ENCODE measurements around the gene ACTRT2.
A peak's percentile ranks its signal among the peaks of the same experiment; 100 is the strongest.

Gene ACTRT2

DNA sequence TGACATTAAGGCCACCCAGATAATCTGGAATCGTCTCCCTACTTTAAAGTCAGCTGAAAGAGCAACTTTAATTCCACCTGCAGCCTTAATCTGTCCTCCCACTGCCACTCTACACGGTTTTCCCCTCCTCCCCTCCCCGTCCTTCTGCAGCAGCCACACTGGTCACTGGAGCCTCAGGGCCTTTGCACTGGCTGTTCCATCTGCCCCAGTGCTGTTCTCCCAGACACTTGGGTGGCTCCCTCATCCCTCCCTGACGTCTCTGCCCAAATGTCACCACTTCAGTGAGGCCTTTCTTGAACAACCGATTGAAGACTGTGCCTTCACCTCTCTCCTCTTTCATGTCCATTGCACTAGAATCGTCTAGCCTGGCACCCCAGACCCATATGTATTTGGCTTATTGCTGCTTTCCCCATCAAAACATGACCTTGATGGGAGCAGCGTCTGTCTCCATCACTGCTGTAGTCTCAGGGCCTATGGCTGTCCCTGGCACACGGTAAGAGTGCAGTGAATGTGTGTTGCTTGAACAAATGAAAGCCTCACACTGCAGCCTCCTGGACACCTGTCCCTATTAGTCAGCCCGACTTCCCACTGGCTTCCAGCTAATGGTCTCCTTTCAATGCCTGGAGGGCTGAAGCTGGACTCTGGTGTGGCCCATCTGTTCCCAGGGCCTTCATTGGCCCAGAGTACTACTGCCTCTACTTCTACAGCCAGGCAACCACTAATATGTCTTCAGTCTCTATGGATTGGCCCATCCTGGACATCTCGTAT, 37.2 kb downstream of the ACTRT2 start:
- H3K4me3 Mint-ChIP-seq = no peak overlapping the region
- H3K9me3 Mint-ChIP-seq = no peaks in the 10 kb centered on the region
- no peaks in the 10 kb centered on the region for H3K4me1 Mint-ChIP-seq
- H3K36me3 Mint-ChIP-seq = no peaks in the 10 kb centered on the region
- no peak overlapping the region for H3K27ac Mint-ChIP-seq
- no peak for ATAC-seq
- peaks cover 25% of the 10 kb centered on the region for H3K27me3 Mint-ChIP-seq

DNA sequence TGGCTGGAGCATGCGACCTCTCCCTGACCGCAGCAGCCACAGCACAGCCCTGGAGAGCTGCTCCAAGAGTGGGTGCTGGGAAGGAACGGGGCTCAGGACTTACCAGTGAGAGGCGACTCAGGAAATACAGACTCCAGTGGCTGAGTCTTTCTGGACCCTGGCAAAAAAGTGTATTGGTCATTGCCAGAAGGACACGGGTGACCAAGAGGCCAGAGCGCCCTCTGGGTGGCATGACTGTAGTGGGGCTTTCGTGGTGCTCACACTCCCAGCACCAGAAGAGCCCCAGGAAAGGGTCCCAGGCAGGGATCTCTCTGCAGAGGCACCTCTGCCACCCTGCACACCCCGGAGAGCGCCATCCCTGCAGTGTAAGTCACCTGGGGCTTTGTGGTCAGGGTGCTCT, 38.9 kb downstream of the ACTRT2 start:
- no peak for ATAC-seq
- Mint-ChIP-seq H3K4me3 (no peak overlapping the region), H3K27me3 (peaks cover 20% of the 10 kb centered on the region), H3K36me3 (no peaks in the 10 kb centered on the region), H3K9me3 (no peaks in the 10 kb centered on the region), H3K27ac (no peak overlapping the region), H3K4me1 (no peaks in the 10 kb centered on the region)

DNA sequence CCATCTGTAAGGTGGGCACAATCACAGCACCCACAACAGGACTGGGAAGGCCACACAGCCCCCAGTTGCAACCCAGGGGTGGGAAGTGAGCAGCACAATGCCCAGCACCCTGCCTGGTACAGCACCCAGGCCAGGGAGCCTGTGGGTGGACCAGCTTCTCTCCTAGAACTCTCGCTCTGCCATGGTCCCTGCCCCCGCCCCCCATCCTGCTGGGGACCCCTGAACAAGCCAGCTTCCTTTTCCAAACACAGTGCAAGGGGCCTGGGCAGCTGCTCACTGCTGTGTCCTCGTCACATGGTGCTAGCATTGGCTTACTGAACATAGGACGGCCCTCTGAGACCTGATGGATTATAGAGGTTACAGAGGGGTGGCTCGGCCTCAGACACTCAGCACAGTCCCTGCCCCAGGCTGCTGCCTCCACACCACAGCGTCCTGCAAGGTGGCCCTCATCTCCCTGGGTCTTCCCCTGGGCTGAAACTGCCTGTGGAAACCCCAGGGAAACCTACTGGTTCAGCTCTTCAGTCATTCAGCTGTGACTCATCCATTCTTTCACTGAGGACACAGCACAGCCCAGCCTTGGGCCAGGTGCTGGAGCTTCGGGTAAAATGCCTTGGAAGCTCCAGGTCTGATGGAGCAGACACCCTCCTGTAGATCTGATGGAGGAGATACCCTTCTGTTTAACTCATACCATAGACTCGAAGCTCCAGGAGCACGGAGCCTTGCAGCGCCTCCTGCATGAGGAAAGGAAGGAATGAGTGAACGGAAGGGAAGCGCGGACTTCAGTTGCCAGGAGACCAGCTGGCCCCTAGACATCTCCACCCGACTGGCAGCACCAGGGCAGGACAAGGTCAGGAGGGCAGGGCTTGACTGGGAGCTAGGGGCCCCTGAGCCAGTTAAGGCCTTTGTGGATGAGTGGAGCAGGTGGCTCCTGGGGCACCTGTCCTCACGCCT, 39.6 kb downstream of the ACTRT2 start:
- Mint-ChIP-seq H3K4me1 (no peaks in the 10 kb centered on the region), H3K9me3 (no peaks in the 10 kb centered on the region)
- no peak for ATAC-seq

DNA sequence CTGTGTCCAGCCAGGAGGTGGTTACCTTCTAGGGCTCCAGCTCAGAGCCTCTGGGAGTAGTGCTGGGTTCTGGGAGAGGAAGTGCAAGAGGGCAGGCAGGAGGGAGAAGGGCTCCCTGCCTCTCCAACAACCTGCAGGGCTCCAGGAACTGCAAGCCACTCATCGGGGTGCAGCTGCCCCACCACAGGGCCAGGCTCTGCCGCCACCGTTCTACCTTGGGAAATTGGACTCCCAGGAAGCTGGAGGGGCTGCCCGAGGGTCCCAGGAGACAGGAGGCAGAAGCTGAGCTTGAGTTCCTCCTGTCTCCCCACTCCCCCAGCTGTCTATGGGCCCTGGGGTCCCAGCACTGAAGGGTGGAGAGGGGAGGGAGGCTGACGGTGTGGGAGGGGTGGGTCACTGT, 40.3 kb downstream of the ACTRT2 start:
- Mint-ChIP-seq H3K36me3 (no peaks in the 10 kb centered on the region), H3K27ac (no peak overlapping the region), H3K4me3 (no peak overlapping the region), H3K4me1 (no peaks in the 10 kb centered on the region), H3K27me3 (peaks cover 32% of the 10 kb centered on the region), H3K9me3 (no peaks in the 10 kb centered on the region)
- no peak for ATAC-seq

More for the DNA sequence above, 39.6 kb downstream of the ACTRT2 start:
- H3K4me3 Mint-ChIP-seq = no peak overlapping the region
- H3K36me3 Mint-ChIP-seq = no peaks in the 10 kb centered on the region
- H3K27ac Mint-ChIP-seq = no peak overlapping the region
- H3K27me3 Mint-ChIP-seq = peaks cover 25% of the 10 kb centered on the region

DNA sequence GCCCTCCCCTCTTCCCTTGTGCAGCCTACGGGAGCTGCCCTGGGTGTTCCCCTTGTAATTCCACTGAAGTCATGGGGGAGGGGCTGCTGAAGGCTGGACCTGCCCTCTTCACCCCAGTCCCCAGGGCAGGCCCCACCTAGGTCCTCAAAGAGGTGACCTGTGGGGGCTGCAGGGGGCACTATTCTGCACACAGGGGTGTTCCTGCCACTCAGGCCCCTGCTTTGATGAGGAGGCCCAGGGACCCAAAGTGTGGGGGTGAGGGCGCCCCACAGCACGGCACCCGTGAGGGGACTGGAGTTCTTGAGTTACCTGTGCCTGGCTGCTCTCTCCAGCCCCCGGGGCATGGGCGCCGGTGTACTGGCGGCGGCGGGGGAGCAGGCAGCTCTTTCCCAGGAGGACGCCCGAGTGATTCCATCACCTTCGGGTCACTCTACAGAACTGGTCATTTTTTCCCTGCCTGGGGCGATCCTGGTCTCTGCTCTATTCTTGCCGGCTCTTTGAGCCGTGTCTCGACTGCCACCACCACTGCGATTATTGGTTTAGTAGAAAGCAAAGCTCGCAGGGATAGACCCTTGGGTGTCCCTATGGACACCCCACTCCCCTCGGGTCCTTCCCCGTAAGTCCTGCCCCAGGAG, 40.8 kb downstream of the ACTRT2 start:
- peaks cover 36% of the 10 kb centered on the region for H3K27me3 Mint-ChIP-seq

DNA sequence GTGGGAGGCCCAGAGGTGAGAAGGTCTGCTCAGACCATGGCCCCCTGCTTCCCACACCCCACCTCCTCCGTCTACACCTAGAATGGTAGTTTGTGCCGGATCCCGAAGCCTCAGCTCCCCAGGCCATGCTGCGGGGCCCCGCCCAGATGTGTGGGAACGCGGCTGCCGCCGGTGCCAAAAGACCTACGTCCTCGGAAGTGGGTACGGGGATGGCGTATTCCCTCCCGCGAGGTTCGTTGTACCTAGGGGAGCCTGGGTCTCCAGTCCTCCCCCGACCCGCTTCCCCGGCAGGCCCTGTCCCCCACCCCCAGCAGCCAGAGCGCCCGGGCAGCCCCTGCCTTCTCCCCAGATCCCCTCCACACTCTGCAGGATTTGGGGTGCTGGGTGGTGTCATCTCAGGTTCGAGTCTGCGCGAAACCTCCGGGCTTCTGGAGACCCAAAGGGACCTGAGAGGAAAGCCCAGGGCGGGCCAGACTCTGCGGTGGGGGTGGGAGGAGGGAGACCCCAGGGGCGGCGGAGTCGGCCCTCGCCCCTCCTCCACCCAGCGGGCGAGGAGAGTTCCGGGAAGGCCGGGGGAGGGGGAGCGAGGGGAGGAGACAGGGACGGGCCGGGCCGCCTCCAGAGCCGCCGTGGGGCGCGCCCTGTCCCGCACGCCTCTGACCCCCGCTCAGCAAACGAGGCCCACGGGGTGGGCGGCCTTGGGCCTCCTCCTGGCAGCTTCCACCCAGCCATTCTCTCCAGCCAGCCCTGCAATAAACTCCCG, 41.5 kb downstream of the ACTRT2 start:
- Mint-ChIP-seq H3K9me3 (no peaks in the 10 kb centered on the region), H3K27ac (no peak overlapping the region), H3K27me3 (peaks cover 43% of the 10 kb centered on the region), H3K36me3 (no peaks in the 10 kb centered on the region), H3K4me1 (no peaks in the 10 kb centered on the region), H3K4me3 (no peak overlapping the region)
- peak; percentile 35 for ATAC-seq

More for the DNA sequence above, 40.8 kb downstream of the ACTRT2 start:
- Mint-ChIP-seq H3K36me3 (no peaks in the 10 kb centered on the region), H3K27ac (no peak overlapping the region), H3K9me3 (no peaks in the 10 kb centered on the region), H3K4me3 (no peak overlapping the region), H3K4me1 (no peaks in the 10 kb centered on the region)
- ATAC-seq = peak; percentile 10

DNA sequence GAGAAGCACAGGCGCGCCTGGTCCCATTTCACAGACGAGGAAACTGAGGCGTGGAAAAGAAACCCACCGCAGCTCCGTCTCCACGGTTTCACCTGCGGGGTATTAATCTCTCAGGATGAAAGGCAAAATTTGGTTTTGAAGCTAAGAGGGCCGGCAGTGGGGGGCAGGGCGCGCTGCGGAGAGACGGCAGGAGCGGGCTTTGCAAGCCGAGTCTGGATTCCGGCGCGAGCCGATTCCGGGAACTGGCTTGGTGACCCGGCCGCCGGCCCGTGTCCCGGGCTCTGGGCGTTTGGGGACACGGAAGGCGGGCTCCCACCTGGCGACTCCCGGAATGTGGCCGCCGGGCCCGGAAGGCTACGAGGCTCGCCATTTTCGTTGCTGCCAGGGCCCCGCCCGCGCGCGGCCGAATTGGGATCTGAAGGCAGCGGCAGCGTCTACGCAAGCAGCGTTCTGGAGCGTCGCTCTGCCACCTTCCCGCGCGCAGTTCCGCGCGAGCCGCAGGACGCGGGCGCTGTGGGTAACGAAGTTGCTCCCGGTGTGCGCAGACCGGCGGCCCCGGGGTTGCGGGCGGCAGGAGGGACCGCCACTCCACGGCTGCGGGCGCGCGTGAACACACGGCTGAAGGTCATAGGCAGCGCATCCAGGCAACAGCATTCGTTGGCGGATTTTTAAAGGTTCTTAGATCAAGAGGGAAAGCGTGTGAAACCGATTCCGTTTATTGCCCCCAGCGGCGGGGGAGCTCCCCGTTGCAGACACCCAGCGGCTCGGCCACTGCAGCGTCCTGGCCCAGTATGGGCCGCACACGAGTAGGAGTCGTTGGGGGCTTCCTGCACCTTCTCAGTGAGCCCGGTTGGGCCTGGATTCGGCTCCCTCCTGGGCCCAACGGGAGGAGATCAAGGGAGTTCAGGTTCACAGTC, 42.4 kb downstream of the ACTRT2 start:
- no peaks in the 10 kb centered on the region for H3K36me3 Mint-ChIP-seq
- no peak for ATAC-seq
- no peak overlapping the region for H3K4me3 Mint-ChIP-seq
- H3K9me3 Mint-ChIP-seq = no peaks in the 10 kb centered on the region
- peaks cover 43% of the 10 kb centered on the region for H3K27me3 Mint-ChIP-seq
- H3K27ac Mint-ChIP-seq = no peak overlapping the region
- no peaks in the 10 kb centered on the region for H3K4me1 Mint-ChIP-seq

DNA sequence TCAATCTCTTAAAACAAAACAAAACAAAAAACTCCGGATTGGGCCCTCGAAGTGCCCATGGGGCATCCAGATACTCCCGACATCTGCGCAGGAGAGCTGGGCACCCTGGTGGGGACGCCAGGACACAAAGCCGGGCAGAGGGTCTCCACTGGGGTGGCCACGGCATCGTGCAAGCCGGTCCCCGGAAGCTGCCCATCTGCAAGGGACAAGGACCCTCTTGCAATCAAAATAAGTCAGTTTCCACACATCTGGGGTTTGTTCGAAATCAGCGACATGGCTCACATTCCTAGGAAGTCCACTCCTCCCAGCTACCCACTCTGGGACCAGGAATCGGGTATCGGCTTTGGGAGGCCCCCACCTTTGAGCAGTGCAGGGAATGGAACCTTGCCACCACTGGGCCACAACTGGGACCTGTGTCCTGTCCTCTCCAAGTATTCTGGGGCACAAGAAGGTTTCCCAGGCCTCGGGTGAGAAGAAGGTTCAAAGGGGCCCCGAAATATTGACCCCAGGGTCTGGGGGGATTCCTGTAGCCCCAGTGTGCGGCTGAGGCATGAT, 43.1 kb downstream of the ACTRT2 start:
- no peaks in the 10 kb centered on the region for H3K4me1 Mint-ChIP-seq
- H3K27ac Mint-ChIP-seq = no peak overlapping the region
- H3K4me3 Mint-ChIP-seq = no peak overlapping the region
- no peaks in the 10 kb centered on the region for H3K36me3 Mint-ChIP-seq
- H3K9me3 Mint-ChIP-seq = no peaks in the 10 kb centered on the region
- H3K27me3 Mint-ChIP-seq = peaks cover 48% of the 10 kb centered on the region
- no peak for ATAC-seq

DNA sequence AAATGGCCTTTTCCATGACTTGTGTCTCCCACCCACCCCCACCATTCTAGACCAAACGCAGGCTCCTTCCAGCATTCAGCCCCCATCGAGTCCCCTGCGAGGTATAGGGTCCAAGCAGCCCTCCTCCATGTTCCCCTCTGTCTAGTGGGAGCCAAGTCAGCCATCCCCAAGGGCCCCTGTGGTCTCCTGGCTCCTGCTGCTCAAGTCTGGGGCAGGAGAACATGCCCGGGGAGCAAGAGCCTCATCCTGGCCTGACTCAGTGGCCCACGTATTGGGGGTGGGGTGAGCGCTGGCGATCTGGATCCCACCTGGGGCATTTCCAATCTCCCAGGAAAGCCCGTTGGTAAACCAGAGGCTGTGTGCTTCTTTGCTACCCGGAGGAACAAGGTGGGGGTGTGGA, 43.6 kb downstream of the ACTRT2 start:
- Mint-ChIP-seq H3K27me3 (peaks cover 48% of the 10 kb centered on the region), H3K36me3 (no peaks in the 10 kb centered on the region), H3K9me3 (no peaks in the 10 kb centered on the region), H3K27ac (no peak overlapping the region), H3K4me3 (no peak overlapping the region), H3K4me1 (no peaks in the 10 kb centered on the region)
- ATAC-seq = no peak

DNA sequence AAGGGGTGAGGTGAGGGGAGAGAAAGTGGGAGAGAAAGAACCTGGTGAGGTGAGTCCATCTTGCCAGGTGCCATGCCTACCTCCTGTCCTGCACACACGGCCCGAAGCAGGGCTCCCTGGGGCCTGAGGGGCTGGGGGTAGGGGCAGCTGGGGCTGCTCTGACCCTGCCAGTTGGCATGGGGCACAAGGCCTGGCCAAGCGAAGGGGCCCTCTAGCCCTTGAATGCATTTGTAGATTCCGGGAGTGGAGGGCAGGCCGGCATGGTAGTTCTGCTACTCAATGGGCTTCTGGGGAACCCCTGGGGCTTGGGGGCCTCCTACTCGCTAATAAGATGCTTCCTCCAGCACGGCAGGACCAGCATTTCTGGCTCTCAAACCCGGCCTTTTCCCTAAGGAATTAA, 44.1 kb downstream of the ACTRT2 start:
- Mint-ChIP-seq H3K27me3 (peaks cover 48% of the 10 kb centered on the region), H3K9me3 (no peaks in the 10 kb centered on the region), H3K4me3 (no peak overlapping the region), H3K4me1 (no peaks in the 10 kb centered on the region), H3K36me3 (no peaks in the 10 kb centered on the region), H3K27ac (no peak overlapping the region)
- ATAC-seq = no peak

DNA sequence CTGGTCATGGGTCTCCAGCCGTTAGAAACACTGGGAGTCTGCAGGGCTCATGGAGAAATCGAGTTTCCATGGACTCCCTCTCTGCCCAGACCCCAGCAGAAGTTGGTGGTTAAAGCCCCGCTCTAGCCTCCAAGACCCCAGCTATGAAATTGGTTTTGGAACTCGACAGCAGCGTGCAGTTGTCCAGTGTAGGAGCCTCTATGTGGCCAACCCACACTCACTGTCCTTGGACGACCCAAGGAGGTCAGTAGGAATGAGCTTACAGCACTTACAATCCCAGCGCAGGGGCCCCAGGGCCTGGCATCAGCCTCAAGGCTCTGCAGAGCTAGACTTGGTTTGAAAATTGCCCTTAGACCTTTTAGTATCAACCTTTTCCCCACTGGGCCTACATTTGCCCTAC, 44.5 kb downstream of the ACTRT2 start:
- H3K4me1 Mint-ChIP-seq = no peaks in the 10 kb centered on the region
- peaks cover 45% of the 10 kb centered on the region for H3K27me3 Mint-ChIP-seq
- no peaks in the 10 kb centered on the region for H3K9me3 Mint-ChIP-seq
- no peak for ATAC-seq
- no peak overlapping the region for H3K4me3 Mint-ChIP-seq
- H3K27ac Mint-ChIP-seq = no peak overlapping the region
- no peaks in the 10 kb centered on the region for H3K36me3 Mint-ChIP-seq

DNA sequence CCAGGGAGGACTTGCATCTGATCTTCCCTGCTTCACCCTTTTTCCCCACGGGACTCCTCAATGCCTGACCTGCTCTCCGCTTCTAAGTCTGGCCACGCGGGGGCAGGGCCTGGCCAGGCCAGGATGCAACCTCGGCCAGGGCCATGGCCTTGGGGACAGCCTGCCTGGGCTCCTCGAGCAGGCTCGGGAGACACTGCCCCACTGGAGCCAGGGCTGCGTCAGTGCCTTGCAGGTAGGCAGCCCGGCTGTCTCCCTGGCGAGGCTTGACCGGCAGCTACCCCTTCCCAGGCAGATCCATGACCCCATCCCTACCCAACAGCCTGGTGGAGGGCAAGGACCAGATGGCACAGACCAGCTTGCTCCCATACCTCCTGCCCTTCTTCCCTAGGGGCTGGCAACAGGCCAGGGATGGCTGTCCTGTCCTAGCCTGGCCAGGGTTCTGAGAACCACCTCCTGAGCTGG, 45.0 kb downstream of the ACTRT2 start:
- H3K9me3 Mint-ChIP-seq = no peaks in the 10 kb centered on the region
- no peak overlapping the region for H3K4me3 Mint-ChIP-seq
- H3K4me1 Mint-ChIP-seq = no peaks in the 10 kb centered on the region
- H3K36me3 Mint-ChIP-seq = no peaks in the 10 kb centered on the region
- H3K27ac Mint-ChIP-seq = no peak overlapping the region
- H3K27me3 Mint-ChIP-seq = peaks cover 42% of the 10 kb centered on the region
- no peak for ATAC-seq

DNA sequence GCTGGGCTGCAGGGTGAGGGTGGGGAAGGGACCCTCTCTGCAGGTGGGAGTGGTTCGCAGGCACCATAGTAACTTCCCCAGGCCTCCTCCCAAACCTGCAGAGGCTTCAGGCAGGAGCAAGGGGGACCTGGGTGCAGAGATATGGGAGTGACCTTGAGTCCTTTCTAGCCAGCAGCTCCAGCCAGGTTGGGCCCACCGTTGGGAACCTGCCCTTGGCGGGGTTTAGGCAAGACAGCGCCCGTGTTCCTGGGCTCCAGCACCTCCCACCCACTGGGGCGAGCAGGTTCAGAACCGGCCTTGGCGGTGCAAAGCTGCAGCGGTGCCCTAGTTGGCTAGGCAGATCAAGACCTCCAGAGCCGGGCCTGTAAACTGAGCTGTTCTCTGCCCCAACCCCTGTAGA, 45.6 kb downstream of the ACTRT2 start:
- no peaks in the 10 kb centered on the region for H3K9me3 Mint-ChIP-seq

DNA sequence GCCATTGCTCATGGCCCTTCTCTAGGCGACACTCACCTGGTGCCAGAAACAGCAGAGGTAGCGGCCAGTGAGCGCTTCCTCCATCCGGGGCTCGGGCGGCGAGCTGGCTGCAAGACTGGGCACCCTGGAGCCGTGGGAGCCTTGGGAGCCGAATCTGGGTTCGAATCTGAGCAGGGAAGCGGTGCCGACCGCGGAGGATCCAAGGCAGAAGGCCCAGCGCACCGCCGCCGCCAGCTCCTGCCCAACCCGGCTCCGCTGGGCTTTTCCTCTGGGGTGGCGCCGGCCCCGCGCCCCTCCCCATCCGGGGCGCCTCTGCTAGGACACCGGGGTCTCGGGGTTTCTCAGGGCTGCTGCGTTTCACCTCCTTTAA, 46.0 kb downstream of the ACTRT2 start:
- H3K36me3 Mint-ChIP-seq = no peaks in the 10 kb centered on the region
- no peak overlapping the region for H3K27ac Mint-ChIP-seq
- no peak overlapping the region for H3K4me3 Mint-ChIP-seq
- no peaks in the 10 kb centered on the region for H3K4me1 Mint-ChIP-seq
- H3K9me3 Mint-ChIP-seq = no peaks in the 10 kb centered on the region
- H3K27me3 Mint-ChIP-seq = peaks cover 49% of the 10 kb centered on the region
- no peak for ATAC-seq

More for the DNA sequence above, 45.6 kb downstream of the ACTRT2 start:
- H3K36me3 Mint-ChIP-seq = no peaks in the 10 kb centered on the region
- no peak overlapping the region for H3K27ac Mint-ChIP-seq
- no peak overlapping the region for H3K4me3 Mint-ChIP-seq
- peaks cover 45% of the 10 kb centered on the region for H3K27me3 Mint-ChIP-seq
- ATAC-seq = no peak
- H3K4me1 Mint-ChIP-seq = no peaks in the 10 kb centered on the region
